ENCODE measurements around the gene PNPLA2. TPM values are rescaled to one million over a fixed set of nuclear protein-coding genes. Genes with fewer than 3 reads are reported as not detected.

The PNPLA2 gene
- total RNA-seq = 10 to 100 TPM; 24.7 to 26.2 TPM

GRCh38 chr11:818396-819128, at the start of gene PNPLA2:
TSS of gene PNPLA2 (plus strand) at chr11:818914. CDS start at chr11:819719, 805 bp downstream.
- no peaks in the 10 kb centered on the region for H3K9me3 Mint-ChIP-seq (ENCODE audit: low read depth)
- no peaks in the 10 kb centered on the region for H3K27me3 Mint-ChIP-seq
- H3K4me3 Mint-ChIP-seq = peak within 1 kb of the TSS; percentile 72
- no peak for ATAC-seq
- peaks cover 11% of the 10 kb centered on the region for H3K4me1 Mint-ChIP-seq
- ChIA-PET POLR2A (interaction anchor here (0.6 to 2.7 kb wide), 6 partner anchors 9 to 287 kb away, joined by 3 to 24 read pairs (median 6); partner anchors contain the start of genes CD151, CRACR2B and RPLP2), CTCF (interaction anchor here (1.0 to 1.5 kb wide), 2 partner anchors 9 to 30 kb away, joined by 3 read pairs; partner anchors contain the start of gene RPLP2)
- no peak within 1 kb of the TSS for H3K27ac Mint-ChIP-seq
- peaks cover 6% of the 10 kb centered on the region for H3K36me3 Mint-ChIP-seq (ENCODE audit: low read depth)
- intact Hi-C loops (cut with DNase I, micrococcal nuclease) = loop anchor here in 1 of 2 experiments (1.0 kb wide), 4 partner anchors 9 to 92 kb away; partner anchors contain the start of genes CHID1, POLR2L, RPLP2 and TSPAN4
- DNase-seq = no peak

- peaks cover 14% of the 10 kb centered on the region for H3K36me3 Mint-ChIP-seq (ENCODE audit: low read depth)
- POLR2A ChIA-PET = no interaction called here
- no peaks in the 10 kb centered on the region for H3K27me3 Mint-ChIP-seq
- peaks cover 12% of the 10 kb centered on the region for H3K4me1 Mint-ChIP-seq
- H3K4me3 Mint-ChIP-seq = no peak overlapping the region
- H3K27ac Mint-ChIP-seq = no peak overlapping the region
- no peak for DNase-seq
- no peak for ATAC-seq
- CTCF ChIA-PET = no interaction called here
- intact Hi-C loops (cut with DNase I, micrococcal nuclease) = no loop called here
- H3K9me3 Mint-ChIP-seq (ENCODE audit: low read depth) = no peaks in the 10 kb centered on the region
These were observed 48.6 kb upstream of the PNPLA2 start for GRCh38 chr11:769887-770641.

- POLR2A ChIA-PET = no interaction called here
- CTCF ChIA-PET = no interaction called here
- ATAC-seq (no peak), DNase-seq (no peak)
- no peaks in the 10 kb centered on the region for H3K9me3 Mint-ChIP-seq (ENCODE audit: low read depth)
- H3K27ac Mint-ChIP-seq = no peak overlapping the region
- H3K4me3 Mint-ChIP-seq = no peak overlapping the region
- H3K27me3 Mint-ChIP-seq = no peaks in the 10 kb centered on the region
- peaks cover 10% of the 10 kb centered on the region for H3K36me3 Mint-ChIP-seq (ENCODE audit: low read depth)
- intact Hi-C loops (cut with DNase I, micrococcal nuclease) = no loop called here
- peaks cover 19% of the 10 kb centered on the region for H3K4me1 Mint-ChIP-seq
These were observed 47.8 kb upstream of the PNPLA2 start for GRCh38 chr11:770642-771616.

- ATAC-seq = no peak
- POLR2A ChIA-PET = no interaction called here
- H3K27me3 Mint-ChIP-seq = no peaks in the 10 kb centered on the region
- H3K4me3 Mint-ChIP-seq = no peak overlapping the region
- H3K36me3 Mint-ChIP-seq (ENCODE audit: low read depth) = peaks cover 11% of the 10 kb centered on the region
- no peaks in the 10 kb centered on the region for H3K9me3 Mint-ChIP-seq (ENCODE audit: low read depth)
- CTCF ChIA-PET = no interaction called here
- intact Hi-C loops (cut with DNase I, micrococcal nuclease) = no loop called here
- peaks cover 19% of the 10 kb centered on the region for H3K4me1 Mint-ChIP-seq
- no peak overlapping the region for H3K27ac Mint-ChIP-seq
- no peak for DNase-seq
These were observed 47.0 kb upstream of the PNPLA2 start for GRCh38 chr11:771617-772204.

- ChIA-PET POLR2A (no interaction called here), CTCF (no interaction called here)
- intact Hi-C loops (cut with DNase I, micrococcal nuclease) = no loop called here
- H3K27ac Mint-ChIP-seq = no peak overlapping the region
- DNase-seq = no peak
- H3K9me3 Mint-ChIP-seq (ENCODE audit: low read depth) = no peaks in the 10 kb centered on the region
- H3K36me3 Mint-ChIP-seq (ENCODE audit: low read depth) = peaks cover 11% of the 10 kb centered on the region
- H3K4me1 Mint-ChIP-seq = peaks cover 14% of the 10 kb centered on the region
- H3K27me3 Mint-ChIP-seq = no peaks in the 10 kb centered on the region
- no peak for ATAC-seq
- H3K4me3 Mint-ChIP-seq = no peak overlapping the region
These were observed 46.0 kb upstream of the PNPLA2 start for GRCh38 chr11:772429-773390.

GRCh38 chr11:773425-773824, 45.3 kb upstream of the PNPLA2 start:
- DNase-seq (no peak), ATAC-seq (no peak)
- H3K4me1 Mint-ChIP-seq = peaks cover 14% of the 10 kb centered on the region
- H3K4me3 Mint-ChIP-seq = no peak overlapping the region
- no peaks in the 10 kb centered on the region for H3K27me3 Mint-ChIP-seq
- H3K27ac Mint-ChIP-seq = no peak overlapping the region
- POLR2A ChIA-PET = no interaction called here
- no peaks in the 10 kb centered on the region for H3K9me3 Mint-ChIP-seq (ENCODE audit: low read depth)
- CTCF ChIA-PET = no interaction called here
- intact Hi-C loops (cut with DNase I, micrococcal nuclease) = no loop called here
- peaks cover 11% of the 10 kb centered on the region for H3K36me3 Mint-ChIP-seq (ENCODE audit: low read depth)

- Mint-ChIP-seq H3K4me1 (peaks cover 15% of the 10 kb centered on the region), H3K36me3 (ENCODE audit: low read depth) (peaks cover 12% of the 10 kb centered on the region), H3K4me3 (no peak overlapping the region), H3K9me3 (ENCODE audit: low read depth) (no peaks in the 10 kb centered on the region), H3K27ac (no peak overlapping the region), H3K27me3 (no peaks in the 10 kb centered on the region)
- intact Hi-C loops (cut with DNase I, micrococcal nuclease) = no loop called here
- ChIA-PET CTCF (no interaction called here), POLR2A (no interaction called here)
- DNase-seq = no peak
- no peak for ATAC-seq
These were observed 44.9 kb upstream of the PNPLA2 start for GRCh38 chr11:773830-774229.

GRCh38 chr11:774873-775592, 43.7 kb upstream of the PNPLA2 start:
- Mint-ChIP-seq H3K27me3 (no peaks in the 10 kb centered on the region), H3K9me3 (ENCODE audit: low read depth) (no peaks in the 10 kb centered on the region), H3K36me3 (ENCODE audit: low read depth) (peaks cover 15% of the 10 kb centered on the region), H3K4me1 (peaks cover 20% of the 10 kb centered on the region), H3K27ac (no peak overlapping the region), H3K4me3 (peak overlapping the region; percentile 89)
- no peak for ATAC-seq
- ChIA-PET CTCF (interaction anchor here (0.6 to 1.2 kb wide), 5 partner anchors 9 to 31 kb away, joined by 3 to 5 read pairs (median 3); partner anchors contain the start of gene CEND1), POLR2A (interaction anchor here (0.7 kb wide), 1 partner anchor 20 kb away, joined by 3 read pairs; no protein-coding TSS in a partner anchor)
- intact Hi-C loops (cut with DNase I, micrococcal nuclease) = no loop called here
- peak; percentile 12 for DNase-seq

- H3K36me3 Mint-ChIP-seq (ENCODE audit: low read depth) = peaks cover 9% of the 10 kb centered on the region
- no peaks in the 10 kb centered on the region for H3K27me3 Mint-ChIP-seq
- ATAC-seq (no peak), DNase-seq (no peak)
- no peaks in the 10 kb centered on the region for H3K9me3 Mint-ChIP-seq (ENCODE audit: low read depth)
- peaks cover 20% of the 10 kb centered on the region for H3K4me1 Mint-ChIP-seq
- peak overlapping the region; percentile 82 for H3K27ac Mint-ChIP-seq
- POLR2A ChIA-PET = interaction anchor here (0.6 to 0.7 kb wide), 3 partner anchors 32 to 52 kb away, joined by 3 read pairs; no protein-coding TSS in a partner anchor
- CTCF ChIA-PET = interaction anchor here (0.6 to 1.2 kb wide), 5 partner anchors 12 to 277 kb away, joined by 3 to 5 read pairs (median 3); no protein-coding TSS in a partner anchor
- intact Hi-C loops (cut with DNase I, micrococcal nuclease) = loop anchor here in 1 of 2 experiments (2.0 kb wide), 1 partner anchor 21 kb away; no protein-coding TSS in a partner anchor
- H3K4me3 Mint-ChIP-seq = peak overlapping the region; percentile 89
These were observed 42.5 kb upstream of the PNPLA2 start for GRCh38 chr11:776263-776560.

Measured in activated CD4-positive, alpha-beta T cell treated with anti-CD3 and anti-CD28 coated beads for 36 hours (primary cell).